ENCODE measurements around the gene OR8B3. TPM values are rescaled to one million over a fixed set of nuclear protein-coding genes. Genes with fewer than 3 reads are reported as not detected.

OR8B3 gene
- polyA plus RNA-seq, 1 donor from 2014 or later: not detected

- Histone ChIP-seq H4K20me1 (ENCODE audit: insufficient read depth) (no peaks in the 10 kb centered on the region), H3F3A (ENCODE audit: insufficient read depth, low read length, poor library complexity, severe bottlenecking) (no peaks in the 10 kb centered on the region), H3K27me3 (ENCODE audit: insufficient read depth, low read depth, low read length) (no peaks in the 10 kb centered on the region), H3K9me2 (ENCODE audit: insufficient read depth, low read length) (no peaks in the 10 kb centered on the region), H3K4me2 (ENCODE audit: low read length) (no peak overlapping the region), H3K9me3 (ENCODE audit: low read length) (peaks cover 4% of the 10 kb centered on the region), H3K36me3 (ENCODE audit: insufficient read depth, low read length) (no peaks in the 10 kb centered on the region), H3K27ac (ENCODE audit: low read length) (no peak overlapping the region), H3K9ac (ENCODE audit: low read length) (no peak overlapping the region), H3K4me3 (ENCODE audit: low read length) (no peak overlapping the region), H3K79me2 (replicated peaks; ENCODE audit: insufficient read depth, low read length) (no peaks in the 10 kb centered on the region), H2AFZ (ENCODE audit: low read depth, low read length) (no peak overlapping the region)
- TF ChIP-seq EP300 (conservative IDR thresholded peaks at IDR 0.05; ENCODE audit: poor library complexity, severe bottlenecking): no peak
- TF ChIP-seq POLR2AphosphoS5 (IDR thresholded peaks at IDR 0.05): no peak
- no peak for TF ChIP-seq CTCF (IDR thresholded peaks at IDR 0.05; ENCODE audit: poor library complexity, severe bottlenecking)
- TF ChIP-seq TAF1 (IDR thresholded peaks at IDR 0.05; ENCODE audit: low read depth): no peak
- no peak for TF ChIP-seq REST (IDR thresholded peaks at IDR 0.05; ENCODE audit: borderline replicate concordance)
- no peak for TF ChIP-seq SMC3 (conservative IDR thresholded peaks at IDR 0.05; ENCODE audit: poor library complexity)
- TF ChIP-seq MXI1 (conservative IDR thresholded peaks at IDR 0.05; ENCODE audit: poor library complexity, severe bottlenecking): no peak
- no peak for TF ChIP-seq RAD21 (conservative IDR thresholded peaks at IDR 0.05)
- no peak for TF ChIP-seq EZH2 (IDR thresholded peaks at IDR 0.05; ENCODE audit: borderline replicate concordance, insufficient read depth, low read length, poor library complexity, severe bottlenecking)
Measured at GRCh38 chr11:124434699-124435098, 35.9 kb upstream of the OR8B3 start.

DNA sequence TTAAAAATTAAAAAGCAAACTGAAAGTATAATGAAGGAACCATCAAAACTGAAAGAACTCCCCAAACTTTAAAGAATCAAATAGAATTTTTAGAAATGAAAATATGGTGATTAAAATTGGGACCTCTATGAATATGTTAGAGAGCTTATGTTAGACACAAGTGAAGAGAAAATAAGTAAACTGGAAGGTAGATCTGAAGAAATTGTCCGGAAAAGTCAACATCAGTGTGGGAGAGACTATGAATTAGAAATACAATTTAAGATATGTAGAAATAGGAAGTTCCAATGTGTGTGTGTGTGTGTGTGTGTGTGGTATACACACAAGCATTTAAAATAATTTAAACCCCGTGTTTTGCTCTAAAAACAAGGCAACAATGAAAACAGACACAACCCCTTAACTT, 30.8 kb upstream of the OR8B3 start:
- Histone ChIP-seq H3K9ac (ENCODE audit: low read length) (no peak overlapping the region), H3K27me3 (ENCODE audit: insufficient read depth, low read depth, low read length) (no peaks in the 10 kb centered on the region), H3K9me3 (ENCODE audit: low read length) (peaks cover 4% of the 10 kb centered on the region), H3K27ac (ENCODE audit: low read length) (no peak overlapping the region), H3K36me3 (ENCODE audit: insufficient read depth, low read length) (no peaks in the 10 kb centered on the region), H3F3A (ENCODE audit: insufficient read depth, low read length, poor library complexity, severe bottlenecking) (no peaks in the 10 kb centered on the region), H3K79me2 (replicated peaks; ENCODE audit: insufficient read depth, low read length) (no peaks in the 10 kb centered on the region), H4K20me1 (ENCODE audit: insufficient read depth) (no peaks in the 10 kb centered on the region), H2AFZ (ENCODE audit: low read depth, low read length) (no peak overlapping the region), H3K4me2 (ENCODE audit: low read length) (no peak overlapping the region), H3K9me2 (ENCODE audit: insufficient read depth, low read length) (no peaks in the 10 kb centered on the region), H3K4me3 (ENCODE audit: low read length) (no peak overlapping the region)
- TF ChIP-seq POLR2AphosphoS5 (IDR thresholded peaks at IDR 0.05): no peak
- no peak for TF ChIP-seq MXI1 (conservative IDR thresholded peaks at IDR 0.05; ENCODE audit: poor library complexity, severe bottlenecking)
- no peak for TF ChIP-seq RAD21 (conservative IDR thresholded peaks at IDR 0.05)
- no peak for TF ChIP-seq TAF1 (IDR thresholded peaks at IDR 0.05; ENCODE audit: low read depth)
- no peak for TF ChIP-seq REST (IDR thresholded peaks at IDR 0.05; ENCODE audit: borderline replicate concordance)
- TF ChIP-seq EZH2 (IDR thresholded peaks at IDR 0.05; ENCODE audit: borderline replicate concordance, insufficient read depth, low read length, poor library complexity, severe bottlenecking): no peak
- TF ChIP-seq SMC3 (conservative IDR thresholded peaks at IDR 0.05; ENCODE audit: poor library complexity): no peak
- no peak for TF ChIP-seq EP300 (conservative IDR thresholded peaks at IDR 0.05; ENCODE audit: poor library complexity, severe bottlenecking)
- no peak for TF ChIP-seq CTCF (IDR thresholded peaks at IDR 0.05; ENCODE audit: poor library complexity, severe bottlenecking)

Data from neural cell (in vitro differentiated cells).